HG02870 (cell line): ENCODE data around the gene NDFIP1.
"Not testable (repeated sequence)": the region's sequence is repeated elsewhere in the genome, so short reads cannot be mapped to it uniquely, and the experiment has no call there.

Experiments
- ATAC-seq: cut with Tn5 transposase; IDR thresholded peaks from one replicate; pipeline ENCODE4 v1.9.1; 2021; ENCODE audit warnings: mild to moderate bottlenecking, moderate library complexity; ENCODE audit not compliant: unreplicated experiment

NDFIP1 gene

GRCh38 chr5:142182840-142183239, 74.3 kb downstream of the NDFIP1 start:
- ATAC-seq = no peak

GRCh38 chr5:142183561-142183960, 75.0 kb downstream of the NDFIP1 start:
- ATAC-seq = no peak

- no peak for ATAC-seq
Measured at GRCh38 chr5:142184988-142185387, 76.4 kb downstream of the NDFIP1 start.

- ATAC-seq = no peak
Measured at GRCh38 chr5:142186514-142186856, 77.9 kb downstream of the NDFIP1 start.

- ATAC-seq = no peak
Measured at GRCh38 chr5:142186857-142187594, 78.4 kb downstream of the NDFIP1 start.

GRCh38 chr5:142188691-142189090, 80.1 kb downstream of the NDFIP1 start:
- ATAC-seq = not testable (repeated sequence)

GRCh38 chr5:142189813-142190212, 81.2 kb downstream of the NDFIP1 start:
- no peak for ATAC-seq

GRCh38 chr5:142191776-142192175, 83.2 kb downstream of the NDFIP1 start:
- no peak for ATAC-seq

GRCh38 chr5:142192286-142193113, 83.9 kb downstream of the NDFIP1 start:
- ATAC-seq = no peak

- ATAC-seq = no peak
Measured at GRCh38 chr5:142193114-142193428, 84.5 kb downstream of the NDFIP1 start.

GRCh38 chr5:142197098-142197497, 88.5 kb downstream of the NDFIP1 start:
- ATAC-seq = no peak

- no peak for ATAC-seq
Measured at GRCh38 chr5:142197781-142198180, 89.2 kb downstream of the NDFIP1 start.

GRCh38 chr5:142199388-142199787, 90.8 kb downstream of the NDFIP1 start:
- ATAC-seq = no peak

GRCh38 chr5:142200387-142200786, 91.8 kb downstream of the NDFIP1 start:
- ATAC-seq = no peak

GRCh38 chr5:142201471-142201887, 92.9 kb downstream of the NDFIP1 start:
- ATAC-seq = no peak

- no peak for ATAC-seq
Measured at GRCh38 chr5:142202282-142202681, 93.7 kb downstream of the NDFIP1 start.
